HT-29 (cell line): ENCODE data around the gene HSD3B2. TPM values are rescaled to one million over a fixed set of nuclear protein-coding genes. Genes with fewer than 3 reads are reported as not detected.

ENCODE experiments used
- DNase-seq: peaks from one replicate; pipeline ENCODE4 v3.0.0-alpha.2; 2015; ENCODE audit warnings: low spot score
- total RNA-seq: library from RNA; depleted of rRNA; stranded (reverse); fragments of >200 nt; shearing (Covaris generic); gene quantifications from 2 replicates; pipeline ENCODE4 v1.2.3, GENCODE V29; 2014; rRNA removed

HSD3B2 gene
- total RNA-seq, 1 experiment from 2014 or later, result not detected

DNA sequence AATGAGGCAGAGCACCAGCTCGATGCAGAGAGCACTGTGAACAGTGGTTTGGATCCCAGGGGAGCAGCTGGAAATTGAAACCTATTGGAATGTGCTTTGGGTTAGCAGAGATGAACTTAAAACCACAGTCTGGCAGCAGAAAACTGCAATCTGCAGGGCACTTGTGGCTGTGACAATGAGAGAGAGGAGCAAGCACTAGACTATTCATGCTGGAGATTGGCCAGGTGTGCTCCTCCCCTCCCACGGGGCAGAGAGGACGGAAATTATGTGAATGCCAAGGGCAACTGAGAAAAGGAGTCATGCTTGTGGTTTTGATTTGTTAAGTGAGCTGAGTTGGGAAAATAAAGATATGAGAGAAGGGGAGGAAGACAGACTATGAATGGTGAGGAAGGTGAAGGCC, 38.1 kb downstream of the HSD3B2 start:
- DNase-seq, result peak; percentile 12

DNA sequence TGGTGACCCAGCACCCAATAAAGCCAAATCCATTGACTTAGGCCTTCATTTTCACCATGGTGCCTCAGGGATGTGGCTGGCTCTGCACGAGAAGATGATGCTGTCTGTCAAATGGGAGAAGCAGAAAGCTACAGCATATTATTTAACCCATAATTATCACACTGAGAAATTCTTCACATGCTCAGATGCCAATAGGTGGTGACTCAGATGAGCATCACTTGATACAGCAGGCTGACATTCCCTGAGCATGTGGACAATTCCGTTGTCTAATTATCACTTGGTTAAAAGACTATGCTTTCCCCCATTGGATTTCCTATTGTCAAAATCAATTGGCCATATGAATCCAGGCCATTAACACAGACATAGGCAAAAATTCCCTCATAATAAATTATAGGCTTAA, 48.0 kb downstream of the HSD3B2 start:
- DNase-seq, result no peak

DNA sequence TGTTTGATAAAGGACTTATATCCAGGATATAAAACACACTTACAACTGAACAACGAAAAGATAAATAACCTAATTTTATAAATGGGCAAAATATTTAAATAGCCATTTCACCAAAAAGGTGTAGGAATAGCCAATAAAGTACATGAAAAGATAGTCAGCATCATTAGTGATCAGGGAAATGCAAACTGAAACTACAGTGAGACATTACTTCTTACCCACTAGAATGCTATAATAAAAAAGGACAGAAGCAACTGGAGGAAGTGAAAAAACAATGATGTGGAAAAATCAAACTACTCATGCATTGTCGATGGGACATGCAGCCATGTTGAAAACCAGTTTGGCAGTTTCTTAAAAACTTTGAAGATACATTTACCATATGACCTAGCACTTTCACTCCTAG, 48.6 kb downstream of the HSD3B2 start:
- DNase-seq, result no peak

GRCh38 chr1:119466445-119466844, 51.5 kb downstream of the HSD3B2 start:
- no peak for DNase-seq

DNA sequence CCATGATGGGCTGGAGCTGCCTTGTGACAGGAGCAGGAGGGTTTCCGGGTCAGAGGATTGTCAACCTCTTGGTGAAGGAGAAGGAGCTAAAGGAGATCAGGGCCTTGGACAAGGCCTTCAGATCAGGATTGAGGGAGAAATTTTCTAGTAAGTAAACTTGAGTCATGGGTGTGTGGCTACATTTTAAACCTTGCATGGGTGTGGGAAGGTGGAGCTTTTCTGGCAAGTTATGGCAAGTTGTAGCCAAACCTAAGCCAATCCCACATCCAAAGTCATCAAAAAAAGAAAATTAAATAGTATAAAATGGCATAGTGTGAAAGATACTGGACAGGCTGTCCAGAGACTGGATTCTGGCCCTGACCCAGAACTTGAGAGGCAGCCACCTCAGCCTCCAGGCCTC, 52.3 kb downstream of the HSD3B2 start:
- no peak for DNase-seq

DNA sequence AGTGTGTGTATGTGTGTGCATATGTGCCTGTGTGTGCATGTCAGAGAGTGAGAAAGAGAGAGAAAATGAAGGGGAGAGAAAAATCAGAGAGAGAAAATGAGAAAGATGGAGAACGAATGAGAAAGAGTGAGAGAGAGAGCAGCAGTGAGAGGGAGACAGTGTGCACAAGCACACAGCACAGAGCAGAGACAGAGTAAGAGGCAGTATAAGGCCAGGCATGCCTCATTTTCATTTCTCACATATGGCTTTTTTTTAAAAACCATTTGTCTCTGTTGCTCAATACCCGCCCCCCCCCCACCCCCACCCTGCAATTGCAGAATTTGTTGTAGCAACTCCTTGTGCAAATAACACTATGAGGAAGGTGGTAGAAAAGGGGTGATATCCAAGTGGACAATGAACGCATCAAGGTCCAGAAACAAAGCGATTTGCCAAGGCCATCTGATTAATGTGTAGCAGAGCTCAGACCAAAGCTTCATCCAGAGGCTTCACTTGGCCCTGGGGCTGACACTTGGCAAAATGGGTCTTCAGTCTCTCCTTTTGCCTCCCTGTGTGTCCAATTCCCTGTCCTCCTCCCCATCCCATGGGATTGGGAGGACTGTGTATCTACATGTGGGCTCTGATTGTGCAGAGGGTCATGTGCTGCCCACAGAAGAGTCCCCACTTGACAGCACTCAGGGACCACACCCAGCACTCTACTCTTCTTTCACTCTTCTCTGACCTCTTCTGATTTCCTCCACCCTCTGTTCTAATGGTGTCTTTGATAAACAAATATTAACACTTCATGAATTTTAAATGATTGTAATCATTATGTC, 53.1 kb downstream of the HSD3B2 start:
- no peak for DNase-seq

GRCh38 chr1:119469741-119470140, 54.8 kb downstream of the HSD3B2 start:
- DNase-seq, result no peak

DNA sequence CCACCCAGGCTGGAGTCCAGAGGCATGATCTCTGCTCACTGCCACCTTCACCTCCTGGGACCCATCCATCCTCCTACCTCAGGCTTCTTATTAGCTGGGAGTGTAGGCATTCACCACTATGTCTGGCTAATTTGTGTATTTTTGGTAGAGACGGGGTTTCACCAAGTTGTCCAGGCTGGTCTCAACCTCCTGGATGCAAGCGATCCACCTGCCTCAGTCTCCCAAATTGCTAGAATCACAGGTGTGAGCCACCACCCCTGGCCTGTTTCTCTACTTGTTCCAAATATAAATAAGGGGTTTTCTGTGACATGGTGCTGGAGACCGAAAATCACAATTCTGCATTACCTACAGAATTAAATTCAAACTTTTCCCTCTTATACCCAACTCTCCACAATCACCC, 55.4 kb downstream of the HSD3B2 start:
- no peak for DNase-seq

- no peak for DNase-seq
Observed at GRCh38 chr1:119470958-119471357, 56.0 kb downstream of the HSD3B2 start.

DNA sequence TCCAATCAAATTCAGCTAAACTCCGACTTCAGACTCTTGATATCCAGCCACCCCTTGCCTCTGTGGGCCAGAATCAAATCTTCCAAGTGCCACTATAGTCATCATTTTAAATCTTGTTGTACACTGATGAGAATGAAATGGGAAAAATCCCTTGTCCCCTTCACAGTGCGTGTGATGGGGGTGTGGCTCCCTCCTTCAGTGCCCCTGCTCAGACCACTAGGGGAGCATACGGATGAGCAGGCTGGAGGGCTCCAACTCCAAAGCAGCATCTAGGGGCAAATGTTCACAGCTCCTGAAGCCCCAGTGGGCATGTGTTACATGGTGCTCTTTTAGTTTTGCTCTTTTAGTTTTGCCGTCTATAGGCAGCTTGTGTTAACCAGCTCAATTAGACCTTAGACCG, 56.6 kb downstream of the HSD3B2 start:
- DNase-seq, result no peak

GRCh38 chr1:119472080-119472818, 57.3 kb downstream of the HSD3B2 start:
- no peak for DNase-seq

Other genes starting within 250 kb of the HSD3B2 start
- not detected in 2 replicates for gene HAO2, start 46.4 kb upstream of the HSD3B2 start, total RNA-seq
- 1.3 TPM in 1 of 2 replicates, not detected in the other for gene HSD3B1, start 92.1 kb downstream of the HSD3B2 start, total RNA-seq
- gene ZNF697, start 233.1 kb downstream of the HSD3B2 start, total RNA-seq, result 1.3 and 1.8 TPM in 2 replicates